Hematopoietic multipotent progenitor cell (in vitro differentiated cells): ENCODE measurements around the gene AIRE. TPM values are rescaled to one million over a fixed set of nuclear protein-coding genes. Genes with fewer than 3 reads are reported as not detected.
A peak's percentile ranks its signal among the peaks of the same experiment; 100 is the strongest.
"Not testable (repeated sequence)": the region's sequence is repeated elsewhere in the genome, so short reads cannot be mapped to it uniquely, and the experiment has no call there.

ENCODE experiments used
- DNase-seq, 3 donors: peaks; one replicate each; pipeline ENCODE4 v3.0.0-alpha.2; 2011 to 2015; ENCODE audit warnings: low read depth in 2 of 3, low spot score in 2 of 3
- total RNA-seq: library from RNA; depleted of rRNA; stranded (reverse); fragments of >200 nt; gene quantifications from one replicate; pipeline ENCODE4 v1.2.3, GENCODE V29; 2012

AIRE gene
- total RNA-seq, 1 donor, result 0.27 TPM

DNA sequence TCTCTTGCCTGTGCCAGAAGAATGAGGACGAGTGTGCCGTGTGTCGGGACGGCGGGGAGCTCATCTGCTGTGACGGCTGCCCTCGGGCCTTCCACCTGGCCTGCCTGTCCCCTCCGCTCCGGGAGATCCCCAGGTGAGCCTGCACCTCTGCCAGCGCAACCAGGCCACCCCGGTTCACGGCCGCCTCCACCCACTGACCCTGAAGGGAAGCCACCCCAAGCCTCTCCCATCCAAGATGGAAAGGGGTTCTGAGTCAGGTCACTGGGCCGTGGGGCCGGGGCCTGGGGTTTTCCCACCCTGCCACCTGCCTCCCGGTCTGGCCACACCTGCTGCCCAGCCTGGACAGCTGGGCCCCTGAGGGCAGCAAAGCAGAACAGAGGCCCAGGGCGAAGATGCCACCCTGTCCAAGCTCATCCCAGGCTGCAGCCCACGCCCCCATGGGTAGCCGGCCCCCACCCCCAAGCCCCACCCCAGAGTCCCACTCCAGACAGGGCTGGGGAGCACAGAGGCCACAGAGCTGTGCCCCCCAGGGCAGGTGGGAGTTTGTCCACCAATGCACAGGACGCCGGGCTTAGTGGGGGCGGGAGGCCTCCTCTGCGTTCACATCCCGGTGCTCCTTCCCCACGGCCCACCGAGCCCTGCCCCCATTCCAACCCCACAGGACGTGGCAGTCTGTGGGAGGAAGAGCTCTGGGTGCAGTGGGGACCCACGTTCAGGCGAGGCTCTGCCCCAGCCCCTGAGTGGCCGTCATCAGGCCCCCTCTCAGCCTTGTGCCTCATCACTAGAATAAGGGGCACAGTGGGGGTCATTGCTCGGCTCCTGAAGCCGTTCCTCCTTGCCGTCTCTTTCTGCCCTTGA, 5.6 kb downstream of the AIRE start:
- no peak for DNase-seq

DNA sequence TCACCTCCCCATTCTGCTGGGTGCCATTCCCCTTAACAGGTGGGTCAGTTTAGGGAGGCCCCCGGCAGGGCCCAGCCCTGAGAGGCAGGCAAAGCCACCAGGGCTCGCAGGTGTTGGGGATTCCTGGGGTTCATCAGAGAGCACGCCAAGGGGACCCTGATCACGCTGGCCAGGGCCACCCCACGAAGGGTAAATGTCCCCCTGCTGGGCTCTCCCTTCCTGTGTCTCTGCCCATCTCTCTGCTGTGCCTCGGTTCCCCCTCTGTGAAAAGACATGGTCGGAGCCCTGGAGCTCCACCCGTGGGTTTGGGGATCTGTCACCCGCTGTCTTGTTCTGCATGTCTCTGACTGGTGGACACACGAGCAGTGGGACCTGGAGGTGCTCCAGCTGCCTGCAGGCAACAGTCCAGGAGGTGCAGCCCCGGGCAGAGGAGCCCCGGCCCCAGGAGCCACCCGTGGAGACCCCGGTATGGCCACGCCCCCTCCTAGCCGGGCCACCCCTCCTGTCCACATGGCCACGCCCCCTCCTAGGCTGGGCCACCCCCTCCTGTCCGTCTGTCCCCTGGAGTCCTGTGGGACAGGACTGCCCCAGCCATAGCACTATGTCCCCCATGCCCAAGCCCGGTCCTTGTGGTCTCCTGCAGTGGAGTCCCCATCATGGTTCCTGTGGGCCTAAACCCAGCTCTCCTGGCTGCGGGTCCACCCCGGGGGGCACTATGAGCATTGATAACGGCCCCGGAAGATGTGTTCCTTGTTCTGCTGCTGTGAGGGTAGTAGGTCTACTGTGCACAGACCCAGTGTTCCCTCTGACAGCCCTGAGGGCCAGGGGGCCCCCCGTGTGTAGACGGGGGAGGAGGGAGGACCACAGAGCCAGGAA, 6.5 kb downstream of the AIRE start:
- no peak for DNase-seq

DNA sequence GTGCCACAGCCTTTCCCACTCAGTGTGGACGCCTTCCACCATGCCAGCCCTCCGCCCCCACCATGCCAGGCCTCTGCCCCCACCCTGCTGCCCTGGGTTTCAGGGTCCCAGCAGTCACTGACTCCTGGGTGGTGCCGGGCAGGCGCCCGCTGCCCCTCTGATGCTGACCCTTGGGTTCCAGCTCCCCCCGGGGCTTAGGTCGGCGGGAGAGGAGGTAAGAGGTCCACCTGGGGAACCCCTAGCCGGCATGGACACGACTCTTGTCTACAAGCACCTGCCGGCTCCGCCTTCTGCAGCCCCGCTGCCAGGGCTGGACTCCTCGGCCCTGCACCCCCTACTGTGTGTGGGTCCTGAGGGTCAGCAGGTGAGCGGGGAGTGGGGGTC, 7.1 kb downstream of the AIRE start:
- no peak for DNase-seq

DNA sequence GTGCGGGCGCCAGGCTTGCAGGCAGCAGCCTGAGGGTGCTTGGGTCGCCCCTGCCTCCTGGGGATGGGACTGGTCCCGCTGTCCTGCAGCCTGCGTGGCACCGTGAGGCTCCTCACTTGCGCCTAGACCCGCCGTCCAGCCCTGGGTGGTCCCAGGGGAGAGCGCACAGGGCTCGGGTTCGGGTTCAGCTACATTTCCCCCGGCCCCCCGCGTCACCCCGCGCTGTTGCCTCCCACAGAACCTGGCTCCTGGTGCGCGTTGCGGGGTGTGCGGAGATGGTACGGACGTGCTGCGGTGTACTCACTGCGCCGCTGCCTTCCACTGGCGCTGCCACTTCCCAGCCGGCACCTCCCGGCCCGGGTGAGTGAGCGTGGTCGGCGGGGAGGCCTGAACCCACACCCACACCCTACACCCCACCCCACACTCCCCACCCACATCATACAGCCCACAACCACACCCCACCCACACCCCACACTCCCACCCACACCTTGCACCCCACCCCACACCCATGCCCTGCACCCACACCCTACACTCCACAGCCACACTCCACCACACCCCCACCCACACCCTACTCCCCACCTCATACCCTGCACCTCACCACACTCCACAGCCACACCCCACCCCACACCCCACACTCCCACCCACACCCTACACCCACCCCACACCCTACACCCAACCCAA, 8.0 kb downstream of the AIRE start:
- DNase-seq, result no peak

DNA sequence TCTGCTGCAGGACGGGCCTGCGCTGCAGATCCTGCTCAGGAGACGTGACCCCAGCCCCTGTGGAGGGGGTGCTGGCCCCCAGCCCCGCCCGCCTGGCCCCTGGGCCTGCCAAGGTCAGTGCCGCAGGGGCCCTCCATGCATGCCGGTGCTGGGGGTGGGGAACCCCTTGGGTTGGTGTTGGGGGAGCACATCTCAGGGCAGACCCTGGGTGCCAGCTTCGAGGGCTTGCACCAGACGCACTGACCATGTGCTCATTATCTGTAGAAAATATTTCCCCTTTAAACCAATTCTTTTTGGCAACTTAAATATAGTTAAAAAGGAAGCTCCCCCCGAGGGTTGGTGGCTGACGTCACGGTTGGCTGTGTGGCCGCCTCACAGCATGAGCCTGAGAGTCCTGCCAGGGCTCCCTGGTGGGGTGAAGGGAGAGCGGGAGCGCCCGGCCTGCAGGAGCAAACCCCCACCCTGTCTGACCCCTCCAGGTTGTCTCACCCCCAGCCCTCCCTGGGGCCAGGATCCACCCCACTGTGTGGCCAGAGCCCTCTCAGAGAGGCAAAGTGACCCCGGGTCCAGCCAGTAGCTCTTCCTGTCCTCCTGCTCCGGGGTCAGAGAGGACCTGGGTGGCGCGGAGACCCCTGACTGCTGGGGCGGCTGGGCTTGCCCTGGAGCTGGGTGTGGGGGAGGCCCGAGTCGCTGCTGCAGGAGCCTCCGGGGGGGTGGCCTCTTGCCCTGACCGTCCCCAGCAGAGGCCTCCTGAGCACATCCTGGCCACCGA, 8.9 kb downstream of the AIRE start:
- peak in 1 of 3 donors; percentile 52 for DNase-seq

DNA sequence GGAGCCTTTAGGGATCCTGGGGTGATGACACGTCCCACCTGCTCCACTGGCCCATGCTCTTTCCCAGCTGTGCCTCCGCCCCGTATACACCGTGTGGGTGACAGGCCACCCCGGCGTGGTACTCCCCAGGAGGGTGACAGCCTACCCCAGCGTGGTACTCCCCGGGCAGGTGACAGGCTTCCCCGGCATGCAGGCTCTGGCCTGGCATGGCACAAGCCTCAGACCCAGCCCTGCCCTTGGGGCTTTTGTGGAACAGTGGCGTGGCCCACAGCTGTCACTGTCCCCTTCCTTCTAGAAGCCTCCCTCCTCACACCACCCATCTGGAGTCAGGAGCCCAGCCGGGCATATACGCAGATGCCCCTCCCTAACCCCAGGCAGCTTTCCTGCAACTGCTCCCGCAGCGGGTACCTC, 9.5 kb downstream of the AIRE start:
- DNase-seq, result no peak

DNA sequence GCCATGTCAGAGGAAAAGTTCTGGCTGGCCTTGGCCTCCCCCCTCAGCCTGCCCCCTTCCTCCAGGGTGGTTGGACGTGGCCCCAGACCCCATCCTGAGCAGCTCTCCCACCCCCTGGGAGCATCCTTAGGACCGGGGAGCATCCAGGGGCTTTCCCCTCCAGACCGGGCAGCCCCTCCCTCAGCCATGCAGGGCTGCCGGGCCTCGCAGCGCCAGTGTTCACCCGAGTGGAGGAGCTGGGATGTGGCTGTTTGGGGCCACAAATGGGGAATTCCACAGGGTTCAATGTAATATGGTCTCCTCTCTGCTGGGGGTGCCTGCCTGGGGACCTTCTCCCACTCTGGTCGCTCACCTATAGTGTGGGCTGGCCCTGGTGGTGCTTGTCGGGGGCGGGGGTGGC, 10.0 kb downstream of the AIRE start:
- DNase-seq, result no peak

DNA sequence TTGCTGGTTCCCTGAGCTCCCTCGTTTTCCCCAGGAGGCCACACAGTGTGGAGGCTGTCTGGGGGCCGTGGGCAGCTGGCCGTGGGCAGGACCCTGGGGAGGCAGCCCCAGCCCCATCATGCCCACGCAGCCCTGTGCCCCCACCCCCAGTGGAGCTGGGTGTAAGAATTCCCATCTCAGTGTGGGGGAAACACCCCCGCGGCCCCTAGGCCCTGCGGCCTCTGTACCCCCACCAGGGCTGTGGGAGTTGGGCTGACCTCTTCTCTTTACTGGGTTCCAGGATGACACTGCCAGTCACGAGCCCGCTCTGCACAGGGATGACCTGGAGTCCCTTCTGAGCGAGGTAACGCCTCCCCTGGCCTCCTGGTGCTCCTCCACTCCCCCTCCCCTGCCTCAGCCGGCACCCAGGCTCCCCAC, 10.4 kb downstream of the AIRE start:
- no peak for DNase-seq

DNA sequence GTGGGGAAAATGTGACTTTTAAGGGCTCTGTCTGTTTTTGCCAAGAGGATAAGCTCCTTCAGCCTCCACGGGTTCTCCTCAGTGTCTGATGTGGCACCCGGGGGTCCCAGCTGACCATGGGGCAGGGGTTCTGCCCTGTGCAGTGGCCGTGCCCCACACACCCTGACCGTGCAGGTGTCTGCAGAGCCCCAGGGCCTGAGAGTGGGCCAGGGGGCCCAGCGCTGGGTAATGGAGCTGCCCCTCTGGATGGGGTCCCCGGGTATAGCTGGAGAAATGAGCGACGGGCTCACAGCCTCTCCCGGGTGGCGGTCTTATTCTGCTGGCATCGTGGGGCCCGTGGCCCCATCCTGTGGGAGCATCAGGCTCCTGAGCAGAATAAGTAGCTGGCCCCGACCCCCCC, 11.2 kb downstream of the AIRE start:
- no peak for DNase-seq

DNA sequence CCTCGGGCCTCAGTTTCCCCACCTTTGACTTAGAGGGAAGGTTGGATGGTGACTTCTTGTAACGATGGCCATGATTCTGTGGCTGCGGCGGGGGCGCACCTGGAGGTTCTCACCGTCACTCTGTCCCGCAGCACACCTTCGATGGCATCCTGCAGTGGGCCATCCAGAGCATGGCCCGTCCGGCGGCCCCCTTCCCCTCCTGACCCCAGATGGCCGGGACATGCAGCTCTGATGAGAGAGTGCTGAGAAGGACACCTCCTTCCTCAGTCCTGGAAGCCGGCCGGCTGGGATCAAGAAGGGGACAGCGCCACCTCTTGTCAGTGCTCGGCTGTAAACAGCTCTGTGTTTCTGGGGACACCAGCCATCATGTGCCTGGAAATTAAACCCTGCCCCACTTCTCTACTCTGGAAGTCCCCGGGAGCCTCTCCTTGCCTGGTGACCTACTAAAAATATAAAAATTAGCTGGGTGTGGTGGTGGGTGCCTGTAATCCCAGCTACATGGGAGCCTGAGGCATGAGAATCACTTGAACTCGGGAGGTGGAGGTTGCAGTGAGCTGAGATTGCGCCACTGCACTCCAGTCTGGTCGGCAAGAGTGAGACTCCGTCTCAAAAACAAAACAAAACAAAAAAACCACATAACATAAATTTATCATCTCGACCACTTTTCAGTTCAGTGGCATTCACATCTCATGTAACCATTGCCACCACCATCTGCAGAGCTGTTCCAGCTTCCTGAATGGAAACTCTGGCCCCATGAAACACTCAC, 12.0 kb downstream of the AIRE start:
- peak; percentile 52 to 80 (median 80) for DNase-seq

DNA sequence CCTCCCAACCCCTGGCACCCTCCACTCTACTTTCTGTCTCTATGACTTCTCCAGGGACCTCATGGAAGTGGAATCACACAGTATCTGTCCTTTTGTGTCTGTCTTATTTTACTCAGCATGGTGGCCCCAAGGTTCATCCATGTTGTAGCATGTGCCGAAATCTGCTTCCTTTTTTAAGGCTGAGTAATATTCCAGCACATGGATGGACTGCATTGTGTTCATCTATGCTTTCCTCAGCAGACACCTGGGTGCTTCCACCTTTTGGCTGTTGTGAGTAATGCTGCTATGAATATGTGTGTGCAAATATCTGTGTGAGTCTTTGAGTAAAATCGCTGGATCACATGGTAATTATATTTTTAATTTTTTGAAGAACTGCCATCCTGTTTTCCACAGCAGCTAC, 12.6 kb downstream of the AIRE start:
- DNase-seq, result peak in 1 of 3 donors; percentile 56

DNA sequence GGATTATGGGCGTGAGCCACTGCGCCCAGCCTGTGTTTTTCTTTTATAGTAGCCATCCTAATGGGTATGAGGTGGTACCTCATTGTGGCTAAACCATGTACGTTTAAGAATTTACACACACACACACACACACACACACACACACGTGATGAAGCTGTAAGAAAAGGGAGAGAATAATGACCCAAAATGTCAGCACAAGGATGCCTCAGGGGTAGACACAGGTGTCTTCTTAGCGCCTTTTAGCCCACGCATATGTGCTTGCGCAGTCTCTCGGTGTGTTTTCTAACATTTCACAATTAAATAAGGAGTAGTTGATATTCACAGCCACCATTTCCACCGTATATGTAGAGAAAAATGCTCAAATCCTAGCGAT, 13.4 kb downstream of the AIRE start:
- DNase-seq, result peak in 1 of 3 donors; percentile 46

DNA sequence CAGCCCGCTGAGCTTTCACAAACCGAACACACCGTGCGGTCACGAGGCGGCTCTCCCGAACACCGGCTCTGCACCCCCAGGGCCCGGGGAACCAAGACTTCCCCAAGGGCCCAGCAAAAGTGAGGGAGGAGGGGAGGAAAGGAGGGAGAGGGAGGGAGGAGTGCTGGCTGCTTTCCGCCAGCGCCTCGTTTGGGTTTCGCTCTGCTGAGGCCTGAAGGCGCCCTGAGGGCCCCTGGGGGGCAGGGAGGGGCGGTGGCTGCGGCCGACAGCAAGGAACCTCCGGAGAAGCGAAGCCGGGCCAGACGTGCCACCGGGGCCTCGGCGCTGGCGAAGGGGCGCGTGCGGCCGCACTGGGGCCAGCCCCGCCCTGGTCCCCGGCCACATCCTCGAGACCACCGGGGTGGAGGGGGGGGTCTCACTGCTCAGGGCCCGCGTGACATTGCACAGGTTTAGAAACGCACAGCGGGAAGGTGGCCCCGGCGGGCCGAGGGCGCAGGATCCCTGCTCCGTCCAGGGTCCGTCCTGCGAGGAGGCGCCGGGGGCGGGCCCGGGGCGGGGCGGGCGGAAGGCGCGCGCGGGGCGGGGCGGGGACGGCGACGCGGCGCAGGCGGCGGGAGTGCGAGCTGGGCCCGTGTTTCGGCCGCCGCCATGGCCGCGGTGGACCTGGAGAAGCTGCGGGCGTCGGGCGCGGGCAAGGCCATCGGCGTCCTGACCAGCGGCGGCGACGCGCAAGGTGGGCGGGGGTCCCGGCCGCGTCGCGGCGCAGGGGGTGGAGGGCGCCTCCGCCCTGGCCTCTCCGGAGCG, 14.0 kb downstream of the AIRE start, which contains the start of gene PFKL:
TSS of gene PFKL (plus strand) at position 596 of the 804 bp plus-strand sequence. CDS start at position 649, 53 bp downstream.
- peak in 2 of 3 donors; percentile 66 to 74 for DNase-seq

DNA sequence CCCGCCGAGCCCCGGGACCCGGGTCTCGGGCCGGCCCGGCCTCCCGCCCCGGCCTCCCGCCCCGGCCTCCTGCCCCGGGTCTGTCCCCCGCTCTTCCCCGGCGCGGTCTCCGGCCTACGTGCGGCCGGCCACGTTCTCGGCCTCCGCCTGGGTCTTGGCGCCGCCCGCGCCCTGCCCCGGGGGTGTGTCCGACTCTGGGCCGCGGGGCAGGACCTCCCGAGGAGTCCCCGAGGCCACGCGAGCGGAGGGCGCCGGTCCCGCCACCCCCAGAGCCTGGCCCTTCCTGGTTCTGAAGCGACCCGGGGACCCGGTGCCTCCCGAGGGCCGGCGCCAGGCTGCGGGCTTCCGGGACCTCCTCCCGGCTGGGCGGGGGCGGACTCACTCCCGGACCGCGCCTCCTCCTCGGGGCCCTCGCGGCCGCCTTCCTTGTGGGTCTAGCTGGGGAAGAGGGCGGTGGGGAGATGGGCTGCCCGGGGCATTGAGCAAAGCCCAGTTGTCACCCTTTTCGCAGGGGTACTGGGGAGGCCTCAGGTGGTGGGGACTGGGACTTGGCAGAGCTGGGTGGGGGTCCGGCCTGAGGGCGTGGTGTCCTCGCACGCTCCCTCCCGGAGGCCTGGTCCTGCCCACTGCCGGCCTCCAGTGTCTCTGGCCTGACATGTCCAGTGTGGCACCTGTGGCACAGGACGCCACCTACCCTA, 14.7 kb downstream of the AIRE start:
- DNase-seq, result peak in 2 of 3 donors; percentile 41 to 56

DNA sequence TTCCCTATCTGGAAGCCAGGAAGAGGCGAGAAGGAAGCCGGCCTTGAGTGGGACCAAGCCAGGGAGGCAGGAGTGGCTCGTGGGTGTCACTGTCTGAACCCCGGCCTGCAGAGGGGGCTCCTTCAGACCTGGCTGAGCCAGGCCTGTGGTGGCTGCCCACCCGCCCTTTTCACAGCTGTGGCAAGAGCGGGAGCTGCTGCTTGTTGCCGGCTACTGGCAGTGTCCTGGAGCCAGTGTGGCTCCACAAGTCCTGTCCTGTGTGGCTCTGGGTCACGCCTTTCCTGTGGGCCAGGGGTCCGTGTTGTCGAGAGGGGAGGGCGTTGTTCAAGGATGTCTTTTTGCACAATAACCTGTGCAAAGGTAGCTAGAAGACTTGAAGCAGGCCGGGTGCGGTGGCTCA, 15.5 kb downstream of the AIRE start:
- no peak for DNase-seq

DNA sequence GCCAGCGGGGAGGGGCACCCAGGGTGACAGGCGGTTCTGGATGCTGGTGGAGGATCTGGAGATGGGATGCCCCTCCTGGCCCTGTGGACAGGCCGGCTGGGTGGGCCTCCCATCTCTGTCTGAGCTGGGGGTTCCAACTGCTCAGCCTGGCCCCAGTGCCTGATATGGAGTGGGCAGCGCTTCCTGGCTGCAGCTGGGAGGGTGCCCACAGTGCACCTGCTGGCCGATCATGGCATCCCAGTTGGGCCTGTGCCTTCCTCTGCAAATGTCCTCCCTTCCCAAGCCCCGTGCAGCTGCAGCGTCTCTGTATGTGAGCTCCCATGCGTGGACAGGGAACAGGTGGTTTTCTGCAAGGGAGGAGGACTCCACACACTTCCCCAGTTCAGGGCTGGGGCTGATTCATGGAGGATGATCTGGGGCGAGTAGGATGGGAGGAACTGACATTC, 16.3 kb downstream of the AIRE start:
- DNase-seq, result no peak

DNA sequence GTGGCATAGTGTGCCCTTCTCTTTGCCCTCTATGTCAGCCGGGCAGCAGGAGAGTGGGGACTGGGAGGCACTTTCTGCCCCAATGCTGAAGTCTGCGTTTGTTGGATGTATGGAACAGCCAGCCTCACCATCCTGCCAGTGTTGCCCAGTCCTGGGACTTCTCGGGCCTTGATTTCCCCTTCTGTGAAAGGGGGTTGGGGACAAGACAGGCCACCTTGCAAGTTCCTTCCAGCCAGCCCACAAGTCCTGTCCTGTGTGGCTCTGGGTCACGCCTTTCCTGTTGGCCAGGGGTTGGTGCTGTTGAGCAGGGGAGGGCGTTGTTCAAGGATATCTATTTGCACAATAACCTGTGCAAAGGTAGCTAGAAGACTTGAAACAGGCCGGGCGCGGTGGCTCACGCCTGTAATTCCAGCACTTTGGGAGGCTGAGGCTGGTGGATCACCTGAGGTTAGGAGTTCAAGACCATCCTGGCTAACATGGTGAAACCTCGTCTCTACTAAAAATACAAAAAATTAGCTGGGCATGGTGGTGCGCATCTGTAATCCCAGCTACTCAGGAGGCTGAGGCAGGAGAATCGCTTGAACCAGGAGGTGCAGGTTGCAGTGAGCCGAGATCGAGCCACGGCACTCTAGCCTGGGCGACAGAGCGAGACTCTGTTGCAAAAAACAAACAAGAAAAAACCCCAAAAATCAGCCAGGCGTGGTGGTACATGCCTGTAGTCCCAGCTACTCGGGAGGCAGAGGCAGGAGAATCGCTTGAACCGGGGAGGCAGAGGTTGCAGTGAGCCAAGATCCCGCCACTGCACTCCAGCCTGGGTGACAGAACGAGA, 17.1 kb downstream of the AIRE start:
- DNase-seq, result not testable (repeated sequence)
